NCI-H510A treated with DMSO at 0.1 percent for 48 hours (cell line): Measurements from ENCODE around the gene TEX19.
"Not testable (repeated sequence)": the region's sequence is repeated elsewhere in the genome, so short reads cannot be mapped to it uniquely, and the experiment has no call there.

Experiments
- DNase-seq: peaks from one replicate; lab custom pipeline; 2025; lab: John Stamatoyannopoulos, UW

The TEX19 gene

DNA sequence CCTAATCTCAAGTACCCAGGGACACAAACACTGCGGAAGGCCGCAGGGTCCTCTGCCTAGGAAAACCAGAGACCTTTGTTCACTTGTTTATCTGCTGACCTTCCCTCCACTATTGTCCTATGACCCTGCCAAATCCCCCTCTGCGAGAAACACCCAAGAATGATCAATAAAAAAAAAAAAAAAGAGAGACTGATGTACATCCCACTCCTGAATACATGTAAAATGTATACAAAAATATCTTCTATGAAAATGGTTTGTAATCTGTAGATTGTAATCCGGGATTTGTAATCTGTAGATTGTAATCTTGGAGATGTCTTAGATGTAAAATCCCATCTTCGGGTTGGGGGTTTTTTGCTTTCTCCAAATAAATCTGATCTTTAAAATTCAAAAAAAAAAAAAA is 18.2 kb downstream of the TEX19 start:
- DNase-seq: not testable (repeated sequence)

DNA sequence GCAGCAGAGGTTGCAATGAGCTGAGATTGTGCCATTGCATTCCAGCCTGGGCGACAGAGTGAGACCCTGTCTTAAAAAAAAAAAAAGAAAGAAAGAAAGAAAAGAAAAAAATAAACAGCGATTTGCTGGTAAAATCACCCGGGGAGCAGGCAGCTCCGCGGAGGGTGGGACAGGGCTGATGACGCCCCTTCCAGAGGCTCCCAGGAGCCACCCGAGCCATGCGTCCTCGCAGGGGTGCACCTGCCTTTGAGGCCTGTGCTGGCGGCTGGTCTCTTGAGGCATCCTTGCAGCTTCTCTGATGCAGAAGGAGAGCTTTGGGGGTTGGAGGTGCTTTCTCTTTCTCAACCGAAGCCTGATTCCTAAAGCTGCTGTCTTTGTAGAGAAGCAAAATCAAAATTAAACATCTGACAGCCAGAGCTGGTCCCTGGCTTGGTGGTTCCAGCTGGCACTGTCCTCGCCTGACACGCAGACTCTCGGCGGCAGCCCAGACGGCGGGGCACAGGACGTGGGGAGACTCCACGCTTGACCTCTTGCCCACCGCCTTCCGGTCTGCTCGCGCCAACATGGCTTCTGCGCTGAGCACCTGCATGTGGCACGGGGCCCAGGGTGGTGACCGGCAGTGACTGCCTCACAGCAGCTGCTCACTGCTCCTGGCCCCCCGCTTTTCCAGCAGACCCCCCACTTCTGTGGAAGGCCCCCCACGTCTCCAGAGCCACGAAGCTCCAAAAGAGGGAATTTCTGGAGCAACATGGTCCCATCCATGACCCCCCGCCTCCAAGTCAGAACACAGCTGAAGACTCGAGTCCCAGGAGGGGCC is 19.1 kb downstream of the TEX19 start:
- DNase-seq: no peak

DNA sequence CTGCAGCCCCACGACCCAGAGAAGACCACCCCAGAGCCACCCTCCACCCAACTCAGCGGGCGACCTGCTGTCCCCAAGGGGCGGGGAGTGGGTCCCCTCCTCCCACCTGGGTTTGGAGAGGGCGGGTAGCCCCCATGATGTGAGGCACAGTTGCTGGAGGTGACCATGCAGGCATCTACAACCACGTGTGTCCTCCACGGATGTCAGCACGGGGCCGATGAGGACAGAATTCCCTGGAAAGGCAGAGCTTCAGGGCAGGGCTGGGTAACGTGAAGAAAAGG is 19.6 kb downstream of the TEX19 start:
- DNase-seq: no peak

DNA sequence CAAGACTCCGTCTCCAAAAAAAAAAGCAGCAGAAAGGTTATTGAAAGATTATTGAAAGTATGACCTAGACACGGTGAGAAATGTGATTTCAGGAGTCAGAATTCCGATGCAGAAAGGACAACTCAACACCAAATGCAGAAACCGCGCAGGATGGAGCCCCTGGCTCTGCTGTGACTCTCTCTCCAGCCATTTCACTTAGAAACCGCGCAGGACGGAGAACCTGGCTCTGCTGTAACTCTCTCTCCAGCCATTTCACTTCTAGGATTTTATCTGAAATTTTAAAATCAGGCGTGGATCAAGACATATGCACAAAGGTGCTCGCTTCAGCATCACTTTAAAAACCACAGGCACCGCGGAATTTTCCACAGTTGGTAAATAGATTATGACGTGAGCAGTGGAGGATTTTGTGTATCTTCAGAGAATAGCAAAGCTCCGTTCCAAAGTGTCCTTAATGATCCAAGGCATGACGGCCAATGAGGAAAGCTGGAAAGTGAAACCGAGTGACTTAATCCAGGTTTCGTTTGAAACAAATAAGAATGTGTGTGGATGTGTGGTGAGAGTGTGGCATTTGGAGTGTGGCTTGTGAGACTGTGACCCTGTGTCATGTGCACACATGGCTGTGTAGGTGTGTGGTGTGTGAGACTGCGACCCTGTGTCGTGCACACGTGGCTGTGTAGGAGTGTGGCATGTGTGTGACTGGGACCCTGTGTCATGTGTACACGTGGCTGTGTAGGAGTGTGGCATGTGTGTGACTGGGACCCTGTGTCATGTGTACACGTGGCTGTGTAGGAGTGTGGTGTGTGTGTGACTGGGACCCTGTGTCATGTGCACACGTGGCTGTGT is 22.0 kb downstream of the TEX19 start:
- peak; percentile 43 for DNase-seq

DNA sequence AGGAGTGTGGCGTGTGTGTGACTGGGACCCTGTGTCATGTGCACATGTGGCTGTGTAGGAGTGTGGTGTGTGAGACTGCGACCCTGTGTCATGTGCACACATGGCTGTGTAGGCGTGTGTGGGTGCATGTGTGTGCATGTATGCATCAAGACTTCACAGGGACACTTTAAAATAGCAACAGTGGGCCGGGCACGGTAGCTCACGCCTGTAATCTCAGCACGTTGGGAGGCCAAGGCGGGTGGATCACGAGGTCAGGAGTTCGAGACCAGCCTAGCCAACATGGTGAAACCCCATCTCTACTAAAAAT is 22.6 kb downstream of the TEX19 start:
- not testable (repeated sequence) for DNase-seq

DNA sequence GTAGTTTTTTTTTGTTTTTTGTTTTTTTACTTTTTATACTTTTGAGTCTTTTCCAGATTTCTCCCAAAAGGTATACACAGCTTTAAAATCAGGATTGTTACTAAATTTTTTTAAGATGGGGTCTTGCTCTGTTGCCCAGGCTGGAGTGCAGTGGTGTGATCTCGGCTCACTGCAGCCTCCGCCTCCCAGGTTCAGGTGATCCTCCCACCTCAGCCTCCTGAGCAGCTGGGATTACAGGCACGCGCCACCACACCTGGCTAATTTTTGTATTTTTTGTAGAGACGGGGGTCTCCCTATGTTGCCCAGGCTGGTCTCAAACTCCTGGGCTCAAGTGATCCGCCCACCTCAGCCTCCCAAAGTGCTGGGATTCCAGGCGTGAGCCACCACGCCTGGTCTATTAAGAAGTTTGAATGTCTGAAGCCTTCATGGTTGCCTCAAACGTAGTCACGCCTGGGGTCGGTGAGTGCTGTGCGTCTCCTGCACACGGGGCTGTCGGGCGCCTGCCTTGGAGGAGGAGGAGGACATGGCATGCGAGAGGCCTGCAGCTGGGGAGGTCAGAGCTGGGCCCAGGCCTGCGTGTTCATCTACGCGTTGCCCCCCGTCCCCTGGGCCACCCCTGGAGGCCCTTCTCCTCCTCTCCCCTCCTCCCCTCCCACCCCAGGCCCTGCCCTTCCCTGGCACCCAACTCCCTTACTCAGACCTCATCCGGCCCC is 23.3 kb downstream of the TEX19 start:
- not testable (repeated sequence) for DNase-seq

DNA sequence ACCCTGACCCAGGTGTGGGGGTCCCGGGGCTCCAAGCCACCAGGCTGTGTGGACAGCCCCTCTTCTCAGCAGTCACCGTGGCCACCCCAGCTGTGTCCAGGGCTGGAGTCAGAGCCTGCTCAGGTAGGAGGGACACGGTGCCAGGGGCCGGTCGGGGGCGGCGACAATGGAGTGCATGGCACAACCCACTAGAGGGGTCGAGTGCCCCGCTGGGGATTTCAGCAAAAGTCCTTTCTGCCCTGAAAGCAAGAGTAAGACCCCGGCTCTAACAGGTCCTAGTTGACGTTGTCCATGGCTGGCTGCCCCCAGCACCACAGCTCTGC is 23.8 kb downstream of the TEX19 start:
- no peak for DNase-seq

DNA sequence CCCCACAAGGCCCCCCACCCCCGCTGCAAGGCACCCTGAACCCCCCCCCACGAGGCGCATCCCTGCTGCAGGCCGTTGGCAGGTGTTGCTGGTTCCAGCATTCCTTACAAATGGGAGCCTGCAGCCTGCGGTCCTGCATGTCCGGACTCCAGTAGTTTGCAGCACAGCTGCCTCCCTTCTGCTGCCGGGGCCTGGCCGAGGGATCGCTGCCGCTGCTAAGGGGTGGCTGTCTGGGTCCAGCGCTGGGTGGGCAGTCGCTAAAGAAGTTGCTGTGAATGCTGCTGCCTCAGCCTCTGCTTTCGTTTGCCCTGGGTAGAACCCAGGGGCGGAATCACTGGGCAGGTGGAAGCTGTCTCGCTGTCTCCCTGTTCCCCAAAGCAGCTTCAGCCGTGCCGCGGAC is 24.4 kb downstream of the TEX19 start:
- no peak for DNase-seq

DNA sequence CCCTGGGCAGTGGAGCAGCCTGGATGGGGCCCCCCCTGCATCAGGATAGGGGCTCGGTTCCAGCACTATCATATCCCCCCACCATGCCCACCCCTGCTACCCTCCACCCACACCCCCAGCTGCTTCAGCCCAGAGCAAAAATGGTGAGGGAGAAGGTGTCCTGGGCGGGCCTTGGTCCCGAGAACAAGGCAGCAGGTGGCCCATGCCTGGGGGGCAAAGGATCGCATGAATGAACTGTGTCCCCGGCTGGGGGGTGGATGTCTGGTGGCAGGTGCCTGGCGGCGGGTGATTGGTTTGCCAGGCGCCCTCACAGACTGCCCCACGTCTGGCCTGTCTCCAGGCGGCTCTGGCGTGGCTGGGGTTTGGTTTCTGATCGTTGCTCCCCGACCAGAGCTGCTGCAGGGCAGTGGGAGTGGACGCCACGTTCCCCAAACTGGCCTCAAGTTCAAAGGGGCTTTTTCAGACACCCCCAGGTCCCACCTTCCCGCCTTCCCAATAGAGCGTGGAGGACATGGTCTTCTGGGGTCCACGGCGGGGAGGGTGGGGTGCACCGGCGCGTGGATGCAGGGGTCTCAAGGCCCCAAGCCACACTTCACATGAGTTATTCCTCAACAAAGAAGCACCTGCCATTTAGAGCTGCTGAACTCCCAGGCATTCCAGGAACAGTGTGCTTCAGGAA is 25.1 kb downstream of the TEX19 start:
- no peak for DNase-seq

DNA sequence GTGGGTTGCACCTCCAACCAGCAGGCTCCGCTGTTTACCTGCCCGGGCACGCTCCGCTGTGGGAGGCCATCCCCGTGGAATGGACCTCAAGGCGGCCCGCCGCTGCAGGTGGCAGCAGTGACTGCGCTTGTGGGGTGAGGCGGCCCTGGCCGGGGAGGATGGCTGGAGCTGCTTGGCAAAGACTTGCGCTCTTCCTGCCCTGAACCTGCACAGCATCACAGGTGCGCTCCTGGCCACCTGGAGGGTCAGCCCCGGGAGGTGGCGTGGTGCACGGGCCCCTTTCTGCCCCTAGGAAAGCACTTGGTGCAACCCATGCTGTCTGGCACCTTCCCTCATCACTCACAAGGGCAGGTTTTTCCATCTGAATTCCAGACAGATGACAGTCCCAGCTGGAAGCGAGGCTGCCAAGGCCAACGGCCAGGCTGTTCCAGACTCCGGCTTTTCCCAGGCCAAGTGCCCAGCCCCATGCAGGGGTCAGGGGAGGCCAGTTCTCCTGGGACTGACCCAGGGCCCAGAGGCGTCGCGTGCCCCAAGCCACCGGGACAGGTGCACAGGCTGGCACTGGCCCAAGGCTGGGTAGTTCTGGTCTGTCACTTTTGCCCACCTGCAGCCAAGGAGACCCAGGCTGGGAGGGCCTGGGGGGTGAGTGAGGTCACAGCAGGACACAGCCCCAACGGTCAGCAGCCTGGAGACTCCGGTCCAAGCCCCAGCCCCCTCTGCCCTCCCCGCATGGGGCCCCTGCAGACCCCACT is 25.9 kb downstream of the TEX19 start:
- DNase-seq: peak; percentile 77

DNA sequence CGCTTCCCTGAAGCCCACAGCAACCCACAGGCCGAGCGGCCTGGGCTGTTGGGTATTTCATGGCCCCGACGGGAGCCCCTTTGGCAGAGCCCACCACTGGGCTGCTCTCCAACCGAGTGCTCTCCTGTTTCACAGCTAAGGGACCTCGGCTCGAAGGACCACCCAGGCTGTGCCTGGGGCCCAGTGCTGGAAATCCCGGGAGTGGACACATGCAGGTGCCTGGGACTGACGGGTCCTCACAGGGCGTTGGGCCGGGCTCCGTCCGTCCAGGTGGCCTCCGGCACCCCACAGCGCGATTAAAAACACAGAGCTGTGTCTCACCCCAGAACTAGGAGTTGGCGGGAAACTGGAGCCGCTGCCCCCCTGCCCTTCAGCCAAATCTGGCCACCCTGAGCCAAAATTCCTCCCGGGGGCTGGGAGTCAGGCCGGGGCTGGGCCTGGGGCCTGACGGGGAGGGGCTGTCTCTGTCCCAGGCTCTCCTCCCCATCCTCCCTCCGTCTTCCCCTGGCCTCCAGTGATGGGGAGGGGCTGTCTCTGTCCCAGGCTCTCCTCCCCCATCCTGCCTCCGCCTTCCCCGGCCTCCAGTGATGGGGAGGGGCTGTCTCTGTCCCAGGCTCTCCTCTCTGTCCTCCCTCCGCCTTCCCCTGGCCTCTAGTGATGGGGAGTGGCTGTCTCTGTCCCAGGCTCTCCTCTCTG is 26.7 kb downstream of the TEX19 start:
- no peak for DNase-seq

DNA sequence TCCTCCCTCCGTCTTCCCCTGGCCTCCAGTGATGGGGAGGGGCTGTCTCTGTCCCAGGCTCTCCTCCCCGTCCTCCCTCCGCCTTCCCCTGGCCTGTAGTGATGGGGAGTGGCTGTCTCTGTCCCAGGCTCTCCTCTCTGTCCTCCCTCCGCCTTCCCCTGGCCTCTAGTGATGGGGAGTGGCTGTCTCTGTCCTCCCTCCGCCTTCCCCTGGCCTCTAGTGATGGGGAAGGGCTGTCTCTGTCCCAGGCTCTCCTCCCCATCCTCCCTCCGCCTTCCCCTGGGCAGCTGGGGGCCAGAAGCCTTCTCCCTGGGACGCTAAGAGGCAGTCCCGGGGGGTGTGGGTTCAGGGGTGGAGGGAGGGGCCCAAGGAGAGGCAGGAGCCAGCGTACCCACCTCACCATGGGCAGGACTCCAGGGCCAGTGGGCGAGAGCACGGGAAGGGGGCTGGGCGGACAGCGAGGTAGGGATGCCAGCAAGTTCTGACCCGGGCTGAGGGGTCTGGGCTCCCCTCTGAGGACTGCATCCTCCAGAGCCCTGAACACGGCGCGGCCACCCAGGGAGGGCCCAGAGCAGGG is 27.3 kb downstream of the TEX19 start:
- no peak for DNase-seq

DNA sequence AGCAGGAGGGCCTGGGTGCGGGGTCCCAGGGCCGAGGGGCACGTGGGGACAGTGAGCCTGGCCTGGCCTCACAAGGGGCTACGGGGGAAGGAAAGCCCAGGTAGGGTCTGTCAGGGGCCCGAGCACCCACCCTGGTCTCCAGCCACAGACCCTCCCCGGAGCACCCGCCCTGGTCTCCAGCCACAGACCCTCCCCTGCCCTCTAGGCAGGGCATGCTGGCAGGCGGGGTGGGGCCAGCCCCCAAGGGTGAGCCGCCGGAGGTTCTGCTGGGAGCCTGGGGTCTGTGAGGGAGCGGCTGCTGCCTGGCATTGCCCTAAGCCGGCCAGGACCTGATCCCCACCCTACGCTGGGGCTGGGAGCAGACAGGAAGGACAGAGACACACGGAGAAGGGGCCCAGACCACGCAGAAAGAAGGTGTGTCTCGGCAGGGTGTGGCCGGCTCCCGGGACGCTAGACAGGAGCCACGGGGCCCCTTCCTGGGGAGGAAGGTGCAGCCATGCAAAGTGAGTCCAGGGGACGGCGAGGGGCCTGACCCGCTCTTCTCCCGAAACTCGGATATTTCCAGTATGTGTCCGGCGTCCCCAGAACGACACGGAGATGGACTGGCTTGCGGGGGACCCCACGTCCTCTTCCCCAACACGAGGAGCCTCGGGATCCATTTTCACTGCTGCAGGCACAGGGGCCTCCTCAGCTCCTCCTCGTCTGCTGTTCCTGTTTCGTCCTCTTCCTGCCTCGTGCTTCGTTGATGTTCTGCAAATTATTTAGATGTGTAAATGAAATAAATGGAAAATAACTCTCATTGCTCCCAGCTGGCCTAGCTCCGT is 28.0 kb downstream of the TEX19 start:
- DNase-seq: no peak

DNA sequence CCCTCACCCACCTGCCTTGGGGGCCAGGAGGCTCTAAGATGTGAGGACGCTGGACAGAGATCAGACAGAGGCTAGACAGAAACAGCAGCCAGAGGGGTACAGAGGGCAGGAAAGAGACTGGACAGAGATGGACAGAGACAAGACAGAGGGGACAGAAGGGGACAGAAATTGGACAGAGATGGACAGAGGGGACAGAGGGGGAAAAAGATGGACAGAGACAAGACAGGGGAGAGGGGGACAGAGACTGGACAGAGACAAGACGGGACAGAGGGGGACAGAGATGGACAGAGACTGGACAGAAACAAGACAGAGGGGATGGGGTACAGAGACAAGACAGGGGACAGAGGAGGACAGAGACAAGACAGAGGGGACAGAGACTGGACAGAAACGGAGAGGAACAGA is 28.7 kb downstream of the TEX19 start:
- DNase-seq: no peak

DNA sequence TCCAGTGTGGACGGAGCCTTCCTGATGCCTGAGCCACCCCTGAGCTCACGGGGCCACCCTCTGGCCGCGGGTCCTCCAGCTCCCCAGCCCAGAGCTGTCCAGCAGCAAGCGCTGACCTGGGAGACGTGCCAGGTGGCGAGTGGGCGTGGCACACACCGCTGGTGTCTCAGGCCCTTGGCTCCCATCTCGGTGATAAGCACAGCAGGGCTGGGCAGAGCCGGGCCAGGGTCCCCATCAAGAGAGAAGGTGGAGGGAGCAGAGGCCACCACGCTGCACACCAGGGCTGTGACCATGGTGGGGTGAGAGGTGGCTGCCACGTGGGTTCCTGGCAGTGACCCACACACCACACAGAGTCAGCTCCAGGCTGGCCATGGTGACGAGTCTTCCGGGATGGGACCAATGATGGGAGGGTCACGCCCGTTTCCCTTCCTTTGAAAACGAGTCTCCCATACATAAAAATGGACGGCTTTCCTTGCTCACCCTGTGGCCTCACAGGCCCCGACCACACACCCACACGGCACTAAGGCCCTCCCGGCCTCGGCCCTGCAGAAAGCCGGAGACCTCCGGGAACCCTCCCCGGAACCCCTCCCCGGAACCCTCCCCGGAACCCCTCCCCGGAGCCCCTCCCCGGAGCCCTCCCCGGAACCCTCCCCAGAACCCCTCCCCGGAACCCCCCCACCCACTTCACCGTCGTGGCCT is 29.3 kb downstream of the TEX19 start:
- no peak for DNase-seq

DNA sequence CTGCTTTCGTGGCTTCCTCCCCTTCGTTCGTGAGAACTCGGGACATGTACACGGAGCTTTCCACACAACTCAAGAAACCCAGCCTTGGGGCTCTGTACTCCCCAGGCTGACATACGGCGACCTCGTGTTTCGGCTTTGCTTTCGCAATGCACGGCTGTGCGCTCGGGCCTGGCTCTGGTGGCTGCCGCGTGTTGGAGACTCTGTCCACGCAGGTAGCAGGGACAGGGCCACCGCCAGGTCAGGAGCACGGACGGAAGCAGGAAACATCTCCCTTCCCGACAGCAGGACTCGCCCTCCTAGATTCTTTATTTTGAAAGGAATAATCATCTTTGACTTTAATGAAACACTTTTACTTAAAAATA is 29.9 kb downstream of the TEX19 start:
- no peak for DNase-seq

DNA sequence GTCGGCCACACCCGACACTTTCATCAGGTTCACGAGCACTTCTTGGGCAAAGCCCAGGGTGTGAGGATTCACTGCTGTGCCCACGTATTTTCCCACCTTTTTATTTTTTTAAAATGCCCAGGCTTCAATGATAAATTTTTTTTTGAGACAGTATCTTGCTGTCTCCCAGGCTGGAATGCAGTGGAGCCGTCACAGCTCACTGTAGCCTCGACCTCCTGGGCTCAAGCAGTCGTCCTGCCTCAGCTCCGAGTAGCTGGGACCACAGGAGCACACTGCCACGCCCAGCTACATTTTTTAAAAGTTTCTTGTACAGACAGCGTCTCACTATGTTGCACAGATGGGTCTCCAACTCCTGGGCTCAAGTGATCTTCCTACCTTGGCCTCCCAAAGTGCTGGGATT is 30.3 kb downstream of the TEX19 start:
- no peak for DNase-seq

DNA sequence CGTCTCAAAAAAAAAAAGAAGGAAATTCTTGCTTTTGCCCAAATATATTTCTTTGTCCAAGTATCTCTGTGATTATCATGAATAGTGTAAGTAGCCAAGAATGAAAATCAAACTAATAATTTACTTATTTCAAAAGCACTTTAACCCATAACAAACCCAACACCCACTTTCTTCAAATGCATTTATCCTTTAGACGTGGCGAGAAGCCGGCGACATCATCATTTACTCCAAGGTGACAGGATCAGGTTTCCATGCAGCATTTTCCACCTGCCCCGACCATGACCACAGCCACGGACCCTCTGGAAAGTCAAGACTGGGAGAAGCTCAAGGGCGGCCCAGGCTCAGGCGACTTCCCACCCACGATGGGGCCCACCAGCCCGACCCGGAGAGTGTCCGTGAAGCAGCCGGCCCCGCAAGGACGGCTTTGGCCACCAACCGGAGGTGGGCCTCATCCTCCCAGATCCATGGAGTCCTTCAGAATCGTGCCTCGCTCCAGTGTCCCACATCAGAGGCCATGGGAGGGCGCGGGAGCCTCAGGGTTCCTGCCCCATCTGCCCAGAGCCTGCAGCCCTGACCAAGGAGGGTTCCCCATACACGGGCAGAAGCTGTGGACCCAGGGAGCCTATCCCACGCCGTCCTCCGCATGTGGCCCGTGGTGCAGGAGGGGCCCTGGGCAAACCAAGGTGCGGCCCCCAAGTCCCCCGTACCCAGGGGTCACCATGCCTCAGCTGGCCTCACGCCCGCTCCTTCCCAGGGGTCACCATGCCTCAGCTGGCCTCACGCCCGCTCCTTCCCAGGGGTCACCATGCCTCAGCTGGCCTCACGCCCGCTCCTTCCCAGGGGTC is 31.2 kb downstream of the TEX19 start:
- no peak for DNase-seq
